GM12865 (cell line): ENCODE data around the gene ATG9A.
A peak's percentile ranks its signal among the peaks of the same experiment; 100 is the strongest.

ENCODE experiments used
- DNase-seq: peaks from one replicate; pipeline ENCODE4 v3.0.0; 2010; ENCODE audit warnings: low read depth
- H3K4me3 ChIP-seq: 2 replicates; pipeline ENCODE4 v1.5.1; 2011; ENCODE audit warnings: mild to moderate bottlenecking, low read depth, low read length, control low read depth
- CTCF ChIP-seq: IDR thresholded peaks from 2 replicates; pipeline ENCODE4 v1.5.1; 2011; ENCODE audit warnings: low read length, control low read depth, low read depth, inconsistent platforms; ENCODE audit not compliant: insufficient read depth; ENCODE audit errors: missing control alignments

Gene ATG9A

GRCh38 chr2:219228911-219229304, 528 bp downstream of the ATG9A start:
- DNase-seq: no peak
- TF ChIP-seq CTCF: no peak
- peak overlapping the region; percentile 83 for H3K4me3 ChIP-seq

- TF ChIP-seq CTCF: no peak
- H3K4me3 ChIP-seq: peak overlapping the region; percentile 83
- no peak for DNase-seq
Measured at GRCh38 chr2:219228041-219228910, 1.2 kb downstream of the ATG9A start.

- no peak overlapping the region for H3K4me3 ChIP-seq
- TF ChIP-seq CTCF: no peak
- DNase-seq: no peak
Measured at GRCh38 chr2:219225350-219225749, 4.1 kb downstream of the ATG9A start.

- TF ChIP-seq CTCF: no peak
- no peak for DNase-seq
- no peak overlapping the region for H3K4me3 ChIP-seq
Measured at GRCh38 chr2:219223831-219224610, 5.4 kb downstream of the ATG9A start.

GRCh38 chr2:219221957-219222518, 7.4 kb downstream of the ATG9A start:
- H3K4me3 ChIP-seq: no peak overlapping the region
- no peak for DNase-seq
- TF ChIP-seq CTCF: no peak

- no peak for DNase-seq
- no peak for TF ChIP-seq CTCF
- no peak overlapping the region for H3K4me3 ChIP-seq
Measured at GRCh38 chr2:219220652-219221402, 8.6 kb downstream of the ATG9A start.
